Measurements from ENCODE around the gene DOK6. TPM values are rescaled to one million over a fixed set of nuclear protein-coding genes. Genes with fewer than 3 reads are reported as not detected.

The DOK6 gene
- total and polyA plus RNA-seq, 8 donors, result 0.15 to 1.3 (median 0.33) TPM

DNA sequence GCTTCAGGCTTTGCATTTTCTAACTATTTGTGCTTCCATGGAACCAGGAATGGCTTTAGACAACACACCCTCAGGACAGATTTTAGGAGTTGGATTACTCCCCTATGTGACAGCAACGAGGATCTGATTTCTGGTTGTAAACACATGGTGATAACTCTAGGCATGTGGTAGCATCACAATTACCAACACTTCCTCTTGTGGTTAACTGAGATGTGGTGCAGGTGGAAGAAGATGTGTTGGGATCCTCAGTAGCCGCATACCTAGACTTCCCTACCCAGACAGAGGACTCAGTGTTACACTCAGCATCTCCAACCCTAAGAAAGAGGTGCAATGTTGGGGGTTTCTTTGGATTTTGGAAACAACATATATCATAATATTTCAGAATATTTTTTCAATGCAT is 234.8 kb downstream of the DOK6 start:
- intact Hi-C loops (cut with DNase I), result no loop called here
- FAIRE-seq (no peak), ATAC-seq (no peak), DNase-seq (no peak)
- H3K4me1 ChIP-seq, result no peaks in the 10 kb centered on the region
- 73 to 95% methylated on average over 2 of the region's 2 CpGs for WGBS, 2 donors
- H3K9me3 ChIP-seq, result no peaks in the 10 kb centered on the region
- H3K36me3 ChIP-seq, result no peaks in the 10 kb centered on the region
- TF ChIP-seq, protein P1, sequence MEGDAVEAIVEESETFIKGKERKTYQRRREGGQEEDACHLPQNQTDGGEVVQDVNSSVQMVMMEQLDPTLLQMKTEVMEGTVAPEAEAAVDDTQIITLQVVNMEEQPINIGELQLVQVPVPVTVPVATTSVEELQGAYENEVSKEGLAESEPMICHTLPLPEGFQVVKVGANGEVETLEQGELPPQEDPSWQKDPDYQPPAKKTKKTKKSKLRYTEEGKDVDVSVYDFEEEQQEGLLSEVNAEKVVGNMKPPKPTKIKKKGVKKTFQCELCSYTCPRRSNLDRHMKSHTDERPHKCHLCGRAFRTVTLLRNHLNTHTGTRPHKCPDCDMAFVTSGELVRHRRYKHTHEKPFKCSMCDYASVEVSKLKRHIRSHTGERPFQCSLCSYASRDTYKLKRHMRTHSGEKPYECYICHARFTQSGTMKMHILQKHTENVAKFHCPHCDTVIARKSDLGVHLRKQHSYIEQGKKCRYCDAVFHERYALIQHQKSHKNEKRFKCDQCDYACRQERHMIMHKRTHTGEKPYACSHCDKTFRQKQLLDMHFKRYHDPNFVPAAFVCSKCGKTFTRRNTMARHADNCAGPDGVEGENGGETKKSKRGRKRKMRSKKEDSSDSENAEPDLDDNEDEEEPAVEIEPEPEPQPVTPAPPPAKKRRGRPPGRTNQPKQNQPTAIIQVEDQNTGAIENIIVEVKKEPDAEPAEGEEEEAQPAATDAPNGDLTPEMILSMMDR (IDR thresholded peaks at IDR 0.05), result no peak
- H3K4me3 ChIP-seq, result no peak overlapping the region
- no peaks in the 10 kb centered on the region for H3K27me3 ChIP-seq
- H3K27ac ChIP-seq, result no peak overlapping the region

DNA sequence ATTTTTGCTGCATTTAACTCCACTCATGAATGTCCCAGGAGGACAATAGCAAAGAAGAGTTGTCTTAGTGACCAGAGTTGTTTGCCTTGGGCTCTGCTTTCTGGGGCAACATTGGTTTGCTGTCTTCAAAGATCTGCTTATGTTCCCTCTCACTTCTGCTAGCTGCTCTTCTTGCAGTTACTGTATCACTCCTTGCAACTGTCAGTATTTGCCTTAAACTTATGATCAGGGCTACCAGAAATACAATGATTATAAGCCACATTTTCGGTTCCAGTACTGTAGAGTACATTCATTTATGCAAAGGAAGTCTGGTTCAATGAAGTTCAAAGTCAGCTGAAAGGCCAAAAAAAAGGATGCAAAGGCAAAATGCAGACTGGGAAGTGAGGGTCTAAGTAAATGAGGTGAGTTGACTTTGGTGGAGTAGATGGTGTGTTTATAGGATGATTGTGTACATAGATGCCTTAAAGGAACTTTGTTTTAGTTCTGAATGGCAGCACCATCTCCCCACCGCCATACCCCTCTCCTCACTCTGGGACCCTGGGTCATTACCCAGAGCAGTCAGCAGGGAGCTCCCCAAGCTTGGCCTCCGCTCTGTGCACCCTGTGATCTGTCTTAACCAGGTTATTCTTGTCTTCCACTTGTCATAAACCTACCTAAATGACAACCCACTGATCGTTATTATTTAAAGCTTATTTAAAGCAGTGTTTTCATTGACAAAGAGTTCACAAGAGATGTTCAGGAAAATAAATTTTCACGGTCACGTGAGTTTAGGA is 236.0 kb downstream of the DOK6 start:
- H3K27ac ChIP-seq, result no peak overlapping the region
- TF ChIP-seq, protein P1 (IDR thresholded peaks at IDR 0.05), result peak in 1 of 4 donors; percentile 11
- DNase-seq (no peak), FAIRE-seq (no peak), ATAC-seq (peak in 1 of 4 donors; percentile 48)
- no peak overlapping the region for H3K4me3 ChIP-seq
- intact Hi-C loops (cut with DNase I), result no loop called here
- H3K36me3 ChIP-seq, result no peaks in the 10 kb centered on the region
- H3K9me3 ChIP-seq, result no peaks in the 10 kb centered on the region
- H3K4me1 ChIP-seq, result no peaks in the 10 kb centered on the region
- 72 to 81% methylated on average over 6 of the region's 6 CpGs for WGBS, 2 donors
- no peaks in the 10 kb centered on the region for H3K27me3 ChIP-seq

DNA sequence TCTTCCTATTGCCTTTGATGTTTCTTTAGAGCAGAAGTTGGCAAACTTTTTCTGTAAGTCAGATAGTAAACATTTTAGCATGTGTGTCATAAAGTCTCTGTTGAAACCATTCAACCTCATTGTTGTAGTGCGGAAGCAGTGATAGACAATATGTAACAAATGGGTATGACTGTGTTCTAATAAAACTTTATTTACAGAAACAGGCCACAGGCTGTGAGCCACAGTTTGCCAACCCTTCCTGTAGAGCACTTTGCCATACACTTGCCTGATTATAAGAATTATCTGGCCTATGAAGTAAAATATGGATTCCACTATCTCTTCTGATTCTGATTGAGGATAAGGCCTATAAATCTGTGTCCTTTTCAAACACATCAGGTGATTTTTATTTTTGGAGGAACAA is 237.4 kb downstream of the DOK6 start:
- FAIRE-seq, result no peak
- 48 to 100% methylated on average over 1 of the region's 1 CpG for WGBS, 2 donors

DNA sequence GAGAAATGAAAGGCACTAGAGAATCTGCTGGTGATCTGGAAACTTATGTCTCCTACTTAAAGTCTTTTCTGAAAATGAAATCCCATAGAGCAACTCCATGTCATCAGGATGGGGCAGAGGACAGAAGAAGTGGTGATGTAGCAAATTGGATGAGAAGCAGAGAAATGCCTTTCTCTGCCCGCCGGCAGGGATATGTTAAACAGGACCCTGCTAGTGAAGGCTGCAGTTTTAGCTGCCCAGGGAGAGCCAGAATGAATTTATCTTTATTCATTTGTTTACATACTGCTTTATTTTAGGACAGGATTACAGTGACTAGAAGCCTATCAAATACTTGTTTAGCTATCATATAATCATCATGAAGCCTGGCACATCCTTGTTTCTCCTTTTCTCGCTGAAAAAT is 247.0 kb downstream of the DOK6 start:
- no peak for ATAC-seq
- Histone ChIP-seq H3K4me1 (no peaks in the 10 kb centered on the region), H3K27me3 (no peaks in the 10 kb centered on the region), H3K36me3 (no peaks in the 10 kb centered on the region), H3K9me3 (no peaks in the 10 kb centered on the region), H3K4me3 (no peak overlapping the region), H3K27ac (no peak overlapping the region)
- TF ChIP-seq, protein P1 (IDR thresholded peaks at IDR 0.05), result no peak
- intact Hi-C loops (cut with DNase I), result no loop called here
- no peak for DNase-seq
- WGBS, 2 donors, result 80 to 81% methylated on average over 3 of the region's 3 CpGs
- no peak for FAIRE-seq

More for the DNA sequence above, 237.4 kb downstream of the DOK6 start:
- ATAC-seq, result no peak
- H3K4me1 ChIP-seq, result no peaks in the 10 kb centered on the region
- no peak overlapping the region for H3K4me3 ChIP-seq
- H3K27ac ChIP-seq, result no peak overlapping the region
- no peak for DNase-seq
- TF ChIP-seq, protein P1 (IDR thresholded peaks at IDR 0.05), result no peak
- no peaks in the 10 kb centered on the region for H3K9me3 ChIP-seq
- no peaks in the 10 kb centered on the region for H3K36me3 ChIP-seq
- H3K27me3 ChIP-seq, result no peaks in the 10 kb centered on the region
- intact Hi-C loops (cut with DNase I), result no loop called here

DNA sequence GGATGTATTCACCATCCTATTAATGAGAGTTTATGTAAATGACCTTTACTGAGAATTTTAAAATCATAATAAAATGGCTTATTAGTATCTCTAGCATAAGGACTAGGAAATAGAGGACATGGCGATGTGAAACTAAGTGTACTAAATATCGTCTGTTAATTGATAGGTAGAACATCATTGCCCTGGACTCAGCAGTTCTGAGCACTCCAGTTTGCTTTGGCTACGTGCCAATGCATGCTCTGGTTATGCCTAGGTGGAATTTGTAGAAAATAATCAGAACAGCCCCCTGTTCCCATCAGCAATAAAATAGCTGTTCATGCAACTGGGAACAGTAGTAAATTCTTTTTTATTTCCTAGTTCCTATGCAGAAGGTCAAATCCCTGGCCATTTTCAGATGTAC is 247.8 kb downstream of the DOK6 start:
- DNase-seq (peak in 1 of 6 donors; percentile 11), FAIRE-seq (no peak), ATAC-seq (peak in 1 of 4 donors; percentile 37)
- H3K27ac ChIP-seq, result no peak overlapping the region
- H3K4me1 ChIP-seq, result no peaks in the 10 kb centered on the region
- no peak overlapping the region for H3K4me3 ChIP-seq
- H3K27me3 ChIP-seq, result no peaks in the 10 kb centered on the region
- 35 to 39% methylated on average over 3 of the region's 3 CpGs for WGBS, 2 donors
- no peaks in the 10 kb centered on the region for H3K9me3 ChIP-seq
- intact Hi-C loops (cut with DNase I), result no loop called here
- TF ChIP-seq, protein P1 (IDR thresholded peaks at IDR 0.05), result no peak
- no peaks in the 10 kb centered on the region for H3K36me3 ChIP-seq
